HG02678 (cell line): Measurements from ENCODE around the gene ALKBH1.

Experiments
- ATAC-seq: cut with Tn5 transposase; IDR thresholded peaks from one replicate; pipeline ENCODE4 v1.9.1; 2021; ENCODE audit warnings: mild to moderate bottlenecking, moderate library complexity; ENCODE audit not compliant: unreplicated experiment

Gene ALKBH1

GRCh38 chr14:77625360-77625759 lies 82.5 kb downstream of the ALKBH1 start:
- ATAC-seq, result no peak

GRCh38 chr14:77623201-77623600 lies 84.6 kb downstream of the ALKBH1 start:
- ATAC-seq, result no peak
